ENCODE data around the gene FYN. TPM values are rescaled to one million over a fixed set of nuclear protein-coding genes. Genes with fewer than 3 reads are reported as not detected.

Gene FYN
- total RNA-seq, 1 experiment from 2014 or later = 18.5 TPM

DNA sequence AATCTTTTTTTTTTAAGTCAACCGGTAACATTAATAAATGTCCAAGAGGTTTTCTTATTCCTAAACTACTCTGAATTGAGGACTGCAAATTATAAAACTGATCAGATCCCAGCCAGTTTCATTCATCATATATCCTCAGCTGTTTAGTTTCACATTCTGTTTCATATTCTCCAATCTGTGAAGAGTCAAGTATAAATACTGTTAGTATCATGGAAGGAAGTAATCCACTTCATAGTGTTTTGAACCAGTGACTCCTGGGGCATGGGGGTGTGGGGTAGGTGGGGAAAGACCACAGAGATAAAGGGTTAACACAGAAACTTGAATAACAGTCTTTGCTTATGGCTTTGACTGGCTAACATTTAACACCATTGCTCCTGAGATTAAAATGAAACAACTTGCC lies 69.9 kb downstream of the FYN start:
- no TSS peak for BruUV-seq (replicated peaks)
- intact Hi-C loops (cut with micrococcal nuclease) = no loop called here
- Histone ChIP-seq H3K27me3 (ENCODE audit: insufficient read depth, low read length) (no peaks in the 10 kb centered on the region), H3K36me3 (ENCODE audit: control insufficient read depth in 1 of 2, insufficient read depth in 2 of 2, low read length in 2 of 2) (no peaks in the 10 kb centered on the region), H3K9me3 (ENCODE audit: control insufficient read depth in 1 of 2, insufficient read depth in 1 of 2, low read depth in 1 of 2, low read length in 2 of 2) (no peaks in the 10 kb centered on the region), H4K20me1 (ENCODE audit: insufficient read depth) (no peaks in the 10 kb centered on the region), H3K4me1 (ENCODE audit: control insufficient read depth in 1 of 2, insufficient read depth in 2 of 2, low read length in 2 of 2) (peaks cover 6 to 13% of the 10 kb centered on the region in 2 experiments; a peak in 3 of 4 replicates), H3K4me3 (replicated peaks in 1 of 2; ENCODE audit: low read depth in 1 of 2, low read length in 2 of 2) (no peak overlapping the region), H3K4me2 (ENCODE audit: low read length) (no peak overlapping the region), H3K9me2 (ENCODE audit: insufficient read depth) (no peaks in the 10 kb centered on the region), H3K9ac (ENCODE audit: low read length) (no peak overlapping the region), H3K79me2 (ENCODE audit: insufficient read depth, low read length) (no peaks in the 10 kb centered on the region), H2AFZ (ENCODE audit: low read depth, low read length, poor library complexity, severe bottlenecking) (no peak overlapping the region), H3K27ac (ENCODE audit: low read depth, low read length) (no peak overlapping the region)
- DNase-seq (ENCODE audit: low read depth, low spot score) (no peak), ATAC-seq (no peak)
- TF ChIP-seq EZH2 (IDR thresholded peaks at IDR 0.05) = no peak
- TF ChIP-seq, protein P1, sequence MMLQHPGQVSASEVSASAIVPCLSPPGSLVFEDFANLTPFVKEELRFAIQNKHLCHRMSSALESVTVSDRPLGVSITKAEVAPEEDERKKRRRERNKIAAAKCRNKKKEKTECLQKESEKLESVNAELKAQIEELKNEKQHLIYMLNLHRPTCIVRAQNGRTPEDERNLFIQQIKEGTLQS (IDR thresholded peaks at IDR 0.05) = no peak
- no peak for TF ChIP-seq FOSL1 (IDR thresholded peaks at IDR 0.05; ENCODE audit: low read depth)
- no peak for TF ChIP-seq CBX3 (IDR thresholded peaks at IDR 0.05; ENCODE audit: low read depth)
- TF ChIP-seq SRF (IDR thresholded peaks at IDR 0.05; ENCODE audit: low read depth) = no peak
- TF ChIP-seq ELF1 (IDR thresholded peaks at IDR 0.05; ENCODE audit: borderline replicate concordance, low read depth) = no peak
- RAD21 ChIA-PET (ENCODE audit: low non-redundant PET in 1 of 2, low total read pairs in 2 of 2, uncharacterized antibody in 2 of 2, unreplicated experiment in 2 of 2) = no interaction called here
- CTCF ChIA-PET = no interaction called here
- POLR2A ChIA-PET = no interaction called here

DNA sequence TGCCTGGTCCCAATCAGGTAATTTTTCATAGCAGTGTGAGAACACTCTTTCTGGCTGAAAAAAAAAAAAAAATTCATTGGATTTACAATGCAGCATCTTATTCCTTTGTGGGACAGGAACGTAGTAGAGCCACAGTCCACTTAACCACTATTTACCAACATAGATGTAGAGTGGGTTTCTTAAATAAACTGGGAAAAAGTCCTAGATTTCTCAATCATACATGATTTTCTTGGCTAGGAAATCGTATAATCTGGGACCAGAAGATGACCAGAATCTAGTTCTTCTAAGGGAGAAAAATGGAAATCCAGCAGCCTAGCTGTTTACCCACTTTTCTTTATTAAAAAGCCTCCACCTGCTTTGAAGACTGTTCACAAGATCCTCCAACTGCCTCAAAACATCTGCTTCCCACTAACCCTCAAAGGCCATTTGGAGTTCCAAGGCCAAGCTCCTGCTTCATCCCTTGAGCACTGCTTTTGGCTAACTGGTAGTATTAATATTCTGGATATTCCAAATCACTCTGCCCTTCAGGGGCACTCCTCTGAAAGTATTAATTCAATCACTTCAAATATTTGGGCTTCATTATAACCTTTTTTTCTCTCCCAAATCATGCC lies 70.4 kb downstream of the FYN start:
- no peaks in the 10 kb centered on the region for H3K9me2 ChIP-seq (ENCODE audit: insufficient read depth)
- no peak overlapping the region for H2AFZ ChIP-seq (ENCODE audit: low read depth, low read length, poor library complexity, severe bottlenecking)
- ChIA-PET CTCF (no interaction called here), POLR2A (no interaction called here), RAD21 (ENCODE audit: low non-redundant PET in 1 of 2, low total read pairs in 2 of 2, uncharacterized antibody in 2 of 2, unreplicated experiment in 2 of 2) (interaction anchor here in 1 of 2 experiments (0.7 kb wide), 1 partner anchor 29 kb away, joined by 3 read pairs; no protein-coding TSS in a partner anchor)
- no peaks in the 10 kb centered on the region for H4K20me1 ChIP-seq (ENCODE audit: insufficient read depth)
- H3K27ac ChIP-seq (ENCODE audit: low read depth, low read length) = no peak overlapping the region
- no TSS peak for BruUV-seq (replicated peaks)
- no peak overlapping the region for H3K4me3 ChIP-seq (replicated peaks in 1 of 2; ENCODE audit: low read depth in 1 of 2, low read length in 2 of 2)
- no peak overlapping the region for H3K4me2 ChIP-seq (ENCODE audit: low read length)
- intact Hi-C loops (cut with micrococcal nuclease) = no loop called here
- no peak for TF ChIP-seq ELF1 (IDR thresholded peaks at IDR 0.05; ENCODE audit: borderline replicate concordance, low read depth)
- TF ChIP-seq, protein P2, sequence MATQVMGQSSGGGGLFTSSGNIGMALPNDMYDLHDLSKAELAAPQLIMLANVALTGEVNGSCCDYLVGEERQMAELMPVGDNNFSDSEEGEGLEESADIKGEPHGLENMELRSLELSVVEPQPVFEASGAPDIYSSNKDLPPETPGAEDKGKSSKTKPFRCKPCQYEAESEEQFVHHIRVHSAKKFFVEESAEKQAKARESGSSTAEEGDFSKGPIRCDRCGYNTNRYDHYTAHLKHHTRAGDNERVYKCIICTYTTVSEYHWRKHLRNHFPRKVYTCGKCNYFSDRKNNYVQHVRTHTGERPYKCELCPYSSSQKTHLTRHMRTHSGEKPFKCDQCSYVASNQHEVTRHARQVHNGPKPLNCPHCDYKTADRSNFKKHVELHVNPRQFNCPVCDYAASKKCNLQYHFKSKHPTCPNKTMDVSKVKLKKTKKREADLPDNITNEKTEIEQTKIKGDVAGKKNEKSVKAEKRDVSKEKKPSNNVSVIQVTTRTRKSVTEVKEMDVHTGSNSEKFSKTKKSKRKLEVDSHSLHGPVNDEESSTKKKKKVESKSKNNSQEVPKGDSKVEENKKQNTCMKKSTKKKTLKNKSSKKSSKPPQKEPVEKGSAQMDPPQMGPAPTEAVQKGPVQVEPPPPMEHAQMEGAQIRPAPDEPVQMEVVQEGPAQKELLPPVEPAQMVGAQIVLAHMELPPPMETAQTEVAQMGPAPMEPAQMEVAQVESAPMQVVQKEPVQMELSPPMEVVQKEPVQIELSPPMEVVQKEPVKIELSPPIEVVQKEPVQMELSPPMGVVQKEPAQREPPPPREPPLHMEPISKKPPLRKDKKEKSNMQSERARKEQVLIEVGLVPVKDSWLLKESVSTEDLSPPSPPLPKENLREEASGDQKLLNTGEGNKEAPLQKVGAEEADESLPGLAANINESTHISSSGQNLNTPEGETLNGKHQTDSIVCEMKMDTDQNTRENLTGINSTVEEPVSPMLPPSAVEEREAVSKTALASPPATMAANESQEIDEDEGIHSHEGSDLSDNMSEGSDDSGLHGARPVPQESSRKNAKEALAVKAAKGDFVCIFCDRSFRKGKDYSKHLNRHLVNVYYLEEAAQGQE (IDR thresholded peaks at IDR 0.05; ENCODE audit: low read depth) = no peak
- TF ChIP-seq, protein P1 (IDR thresholded peaks at IDR 0.05) = no peak
- TF ChIP-seq RAD21 (IDR thresholded peaks at IDR 0.05; ENCODE audit: low read depth) = no peak
- no peak for TF ChIP-seq FOSL1 (IDR thresholded peaks at IDR 0.05; ENCODE audit: low read depth)
- no peak for TF ChIP-seq SRF (IDR thresholded peaks at IDR 0.05; ENCODE audit: low read depth)
- TF ChIP-seq, protein P3, sequence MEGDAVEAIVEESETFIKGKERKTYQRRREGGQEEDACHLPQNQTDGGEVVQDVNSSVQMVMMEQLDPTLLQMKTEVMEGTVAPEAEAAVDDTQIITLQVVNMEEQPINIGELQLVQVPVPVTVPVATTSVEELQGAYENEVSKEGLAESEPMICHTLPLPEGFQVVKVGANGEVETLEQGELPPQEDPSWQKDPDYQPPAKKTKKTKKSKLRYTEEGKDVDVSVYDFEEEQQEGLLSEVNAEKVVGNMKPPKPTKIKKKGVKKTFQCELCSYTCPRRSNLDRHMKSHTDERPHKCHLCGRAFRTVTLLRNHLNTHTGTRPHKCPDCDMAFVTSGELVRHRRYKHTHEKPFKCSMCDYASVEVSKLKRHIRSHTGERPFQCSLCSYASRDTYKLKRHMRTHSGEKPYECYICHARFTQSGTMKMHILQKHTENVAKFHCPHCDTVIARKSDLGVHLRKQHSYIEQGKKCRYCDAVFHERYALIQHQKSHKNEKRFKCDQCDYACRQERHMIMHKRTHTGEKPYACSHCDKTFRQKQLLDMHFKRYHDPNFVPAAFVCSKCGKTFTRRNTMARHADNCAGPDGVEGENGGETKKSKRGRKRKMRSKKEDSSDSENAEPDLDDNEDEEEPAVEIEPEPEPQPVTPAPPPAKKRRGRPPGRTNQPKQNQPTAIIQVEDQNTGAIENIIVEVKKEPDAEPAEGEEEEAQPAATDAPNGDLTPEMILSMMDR (IDR thresholded peaks at IDR 0.05 in 2 of 3, conservative IDR thresholded peaks at IDR 0.05 in 1 of 3; ENCODE audit: borderline replicate concordance in 1 of 3, insufficient read depth in 1 of 3, low read depth in 2 of 3, low read length in 2 of 3) = no peak
- TF ChIP-seq YY1 (IDR thresholded peaks at IDR 0.05; ENCODE audit: extremely low read depth, insufficient replicate concordance, low read depth, low read length) = no peak
- no peak for TF ChIP-seq ZFX (IDR thresholded peaks at IDR 0.05)
- TF ChIP-seq SIN3A (IDR thresholded peaks at IDR 0.05; ENCODE audit: low read depth) = no peak
- TF ChIP-seq ZNF274 (IDR thresholded peaks at IDR 0.05; ENCODE audit: low read depth, low read length) = no peak
- DNase-seq (ENCODE audit: low read depth, low spot score) = no peak
- H3K9ac ChIP-seq (ENCODE audit: low read length) = no peak overlapping the region
- H3K27me3 ChIP-seq (ENCODE audit: insufficient read depth, low read length) = no peaks in the 10 kb centered on the region
- H3K4me1 ChIP-seq (ENCODE audit: control insufficient read depth in 1 of 2, insufficient read depth in 2 of 2, low read length in 2 of 2) = peaks cover 6 to 13% of the 10 kb centered on the region in 2 experiments; a peak in 3 of 4 replicates
- no peaks in the 10 kb centered on the region for H3K9me3 ChIP-seq (ENCODE audit: control insufficient read depth in 1 of 2, insufficient read depth in 1 of 2, low read depth in 1 of 2, low read length in 2 of 2)
- no peak for ATAC-seq
- H3K36me3 ChIP-seq (ENCODE audit: control insufficient read depth in 1 of 2, insufficient read depth in 2 of 2, low read length in 2 of 2) = no peaks in the 10 kb centered on the region
- H3K79me2 ChIP-seq (ENCODE audit: insufficient read depth, low read length) = no peaks in the 10 kb centered on the region
